GM21786 (cell line): ENCODE measurements around the gene IER5.
"Not testable (repeated sequence)": the region's sequence is repeated elsewhere in the genome, so short reads cannot be mapped to it uniquely, and the experiment has no call there.

ENCODE experiments used
- ATAC-seq: cut with Tn5 transposase; IDR thresholded peaks from one replicate; pipeline ENCODE4 v1.9.1; 2021; ENCODE audit not compliant: unreplicated experiment

Gene IER5

DNA sequence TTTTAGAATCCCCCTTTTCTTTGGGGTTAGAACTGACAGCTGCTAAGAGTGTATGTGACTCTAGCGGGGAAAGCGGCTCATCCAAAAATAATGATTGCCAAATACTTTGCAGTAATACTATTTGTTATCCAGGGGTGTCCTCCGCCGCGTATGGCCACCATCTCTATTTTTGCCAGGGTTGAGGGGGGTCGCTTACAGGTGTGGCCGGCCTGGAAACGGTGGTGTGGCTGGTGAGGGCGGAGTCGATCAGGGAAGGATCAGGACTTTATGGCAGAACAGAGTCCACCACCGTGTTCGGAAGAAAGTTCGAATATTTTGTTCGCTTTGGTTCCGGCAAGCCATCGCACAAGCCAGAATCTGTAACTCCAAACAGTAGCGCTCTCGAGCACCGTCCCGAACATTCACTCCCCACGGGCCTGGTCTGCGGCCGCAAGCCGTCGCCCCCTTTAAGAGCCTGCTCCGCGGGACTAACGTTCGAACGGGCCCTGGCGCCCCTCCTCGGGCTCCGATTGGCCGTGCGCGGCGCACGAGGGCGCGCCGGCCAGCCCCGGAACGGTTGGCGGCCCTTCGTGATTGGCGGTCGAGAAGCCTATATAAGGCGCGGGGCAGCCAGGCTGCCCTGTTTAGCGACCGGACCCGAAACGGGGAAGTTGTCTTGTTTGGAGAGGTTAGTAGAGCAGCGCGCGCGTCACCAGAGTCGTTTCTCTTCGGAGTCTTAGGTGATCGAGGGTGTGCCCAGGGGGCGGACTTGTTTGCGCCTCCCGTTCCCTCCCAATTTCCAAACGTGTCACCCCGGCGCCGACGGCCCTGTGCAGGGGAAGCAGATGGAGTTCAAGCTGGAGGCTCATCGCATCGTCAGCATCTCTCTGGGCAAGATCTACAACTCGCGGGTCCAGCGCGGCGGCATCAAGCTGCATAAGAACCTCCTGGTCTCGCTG lies at the start of gene IER5:
Gene IER5 (plus strand): TSS at position 622 of the 938 bp plus-strand sequence. CDS start 203 bp downstream, at position 825.
- ATAC-seq: peak; percentile 69

DNA sequence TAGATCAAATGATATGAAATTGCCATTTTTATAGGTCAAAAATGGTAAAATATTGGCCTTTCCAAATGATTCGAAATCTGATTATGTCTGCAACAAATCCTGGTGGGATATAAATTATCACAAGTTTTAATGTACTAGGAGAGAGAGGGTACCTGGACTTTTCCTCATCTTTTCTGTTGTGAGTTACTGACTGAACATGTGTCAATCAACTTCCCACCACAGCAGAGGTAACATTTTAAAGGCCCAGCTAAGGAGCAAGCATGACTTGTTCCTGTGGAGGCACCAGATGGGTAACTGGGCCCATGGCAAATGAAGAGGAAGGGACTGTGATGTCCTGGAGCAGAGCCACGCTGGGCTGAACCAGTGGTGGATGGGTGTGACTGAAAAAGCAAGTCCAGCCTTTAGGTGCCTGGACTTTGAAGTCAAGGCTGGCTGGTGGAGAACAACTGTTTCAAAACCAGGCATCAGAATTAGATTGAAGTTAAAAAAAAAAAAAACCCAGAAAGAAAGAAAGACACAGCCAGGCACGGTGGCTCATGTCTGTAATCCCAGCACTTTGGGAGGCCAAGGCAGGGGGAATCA lies 48.1 kb upstream of the IER5 start:
- ATAC-seq: no peak

DNA sequence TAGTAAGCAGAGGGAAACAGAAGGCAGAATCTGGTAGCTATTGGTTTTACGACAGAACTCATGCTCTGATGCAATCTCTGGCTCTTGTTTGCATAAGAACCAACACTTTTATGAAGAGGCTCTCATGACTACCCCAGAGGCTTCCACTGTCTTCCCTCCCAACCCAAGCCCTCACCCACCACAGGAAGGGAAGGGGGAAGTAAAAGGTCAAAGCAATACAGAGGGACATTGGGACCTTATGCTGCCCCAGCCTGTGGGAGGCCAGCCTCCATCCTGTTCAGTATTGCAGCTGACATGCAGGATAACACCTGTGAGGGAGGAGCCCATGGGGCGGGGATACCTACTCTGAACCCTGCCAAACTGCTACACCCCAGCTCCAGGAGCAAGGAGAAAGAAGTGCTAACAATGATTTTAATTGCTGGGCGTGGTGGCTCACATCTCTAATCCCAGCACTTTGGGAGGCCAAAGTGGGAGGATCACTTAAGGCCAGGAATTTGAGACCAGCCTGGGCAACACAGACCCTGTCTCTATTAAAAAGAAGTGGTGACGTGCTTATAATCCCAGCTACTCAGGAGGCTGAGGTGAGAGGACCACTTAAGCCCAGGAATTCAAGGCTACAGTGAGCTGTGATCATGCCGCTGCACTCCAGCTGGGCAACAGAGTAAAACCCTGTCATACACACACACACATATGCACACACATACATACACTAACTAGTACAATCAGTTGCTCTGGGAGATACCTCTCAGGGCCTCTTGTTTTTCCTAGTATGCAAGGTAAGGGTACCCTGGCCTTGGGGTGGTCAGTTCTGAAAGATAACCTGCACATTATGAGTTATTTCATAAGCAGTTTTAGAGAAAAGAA lies 45.2 kb upstream of the IER5 start:
- ATAC-seq: no peak

DNA sequence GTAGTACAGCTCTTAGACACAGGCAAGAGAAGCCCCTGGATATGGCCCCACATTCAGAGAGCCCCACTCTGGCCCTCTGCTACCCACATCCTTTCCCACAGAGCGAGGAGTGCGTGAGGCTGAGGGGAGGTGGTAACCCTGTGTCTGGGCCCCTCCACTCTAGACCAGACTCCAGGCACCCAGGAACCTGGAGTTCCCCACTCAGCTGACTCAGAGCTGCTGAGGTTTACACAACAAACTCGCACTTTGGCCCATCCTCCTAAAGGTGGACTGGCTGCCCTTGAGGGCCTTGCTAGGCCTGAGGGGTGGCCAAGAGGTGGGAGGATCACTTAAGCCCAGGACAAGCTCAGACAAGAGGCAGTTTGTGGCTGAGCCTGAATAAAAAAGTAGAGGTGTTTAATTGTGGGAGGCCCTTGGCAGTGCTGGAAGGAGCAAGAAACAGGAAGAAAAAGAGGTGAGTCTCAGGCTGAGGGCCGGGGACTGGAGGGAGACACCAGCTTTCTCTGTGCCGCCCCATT lies 44.0 kb upstream of the IER5 start:
- peak; percentile 84 for ATAC-seq

DNA sequence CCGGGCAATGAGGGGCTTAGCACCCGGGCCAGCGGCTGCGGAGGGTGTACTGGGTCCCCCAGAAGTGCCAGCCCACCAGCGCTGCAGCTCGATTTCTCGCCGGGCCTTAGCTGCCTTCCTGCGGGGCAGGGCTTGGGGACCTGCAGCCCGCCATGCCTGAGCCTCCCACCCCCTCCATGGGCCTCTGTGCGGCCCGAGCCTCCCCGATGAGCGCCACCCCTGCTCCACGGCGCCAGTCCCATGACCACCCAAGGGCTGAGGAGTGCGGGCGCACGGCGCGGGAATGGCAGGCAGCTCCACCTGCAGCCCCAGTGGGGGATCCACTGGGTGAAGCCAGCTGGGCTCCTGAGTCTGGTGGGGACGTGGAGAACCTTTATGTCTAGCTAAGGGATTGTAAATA lies 42.6 kb upstream of the IER5 start:
- not testable (repeated sequence) for ATAC-seq

DNA sequence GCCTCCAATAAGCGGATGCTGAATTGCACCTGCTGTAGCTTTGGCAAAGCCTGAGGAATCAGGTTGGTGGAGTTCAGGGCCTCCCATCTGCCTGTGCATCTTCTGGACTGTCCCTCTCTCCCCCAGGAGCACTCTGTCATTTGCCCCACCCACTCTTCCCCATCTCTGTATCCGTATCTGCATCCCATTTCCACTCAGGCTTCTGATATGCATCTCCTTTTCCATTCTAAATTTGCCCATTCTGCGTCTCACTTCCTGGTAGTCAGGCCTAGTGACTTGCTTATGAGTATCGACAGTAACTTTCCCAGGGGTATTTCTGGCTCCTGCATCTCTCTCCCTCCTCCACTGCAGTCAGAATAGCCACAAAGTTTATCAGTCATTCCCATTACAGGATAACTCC lies 39.1 kb upstream of the IER5 start:
- no peak for ATAC-seq

DNA sequence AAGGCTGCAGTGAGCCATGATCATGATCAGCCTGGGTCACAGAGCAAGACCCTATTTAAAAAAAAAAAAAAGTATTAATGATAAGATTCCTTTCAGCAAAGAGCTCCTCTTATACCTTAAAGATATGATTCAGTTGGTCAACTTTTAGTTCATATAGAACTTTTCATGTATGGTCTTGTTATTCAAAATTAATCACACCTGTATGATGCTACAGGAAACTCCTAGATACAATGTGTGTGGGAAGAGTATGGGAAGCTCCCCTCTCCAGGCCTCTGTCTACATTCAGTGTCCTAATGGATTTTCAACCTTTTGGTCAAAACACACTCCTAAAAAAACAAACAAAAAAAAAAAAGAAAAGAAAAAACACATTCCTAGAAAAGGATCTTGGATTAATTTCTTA lies 37.6 kb upstream of the IER5 start:
- ATAC-seq: no peak

DNA sequence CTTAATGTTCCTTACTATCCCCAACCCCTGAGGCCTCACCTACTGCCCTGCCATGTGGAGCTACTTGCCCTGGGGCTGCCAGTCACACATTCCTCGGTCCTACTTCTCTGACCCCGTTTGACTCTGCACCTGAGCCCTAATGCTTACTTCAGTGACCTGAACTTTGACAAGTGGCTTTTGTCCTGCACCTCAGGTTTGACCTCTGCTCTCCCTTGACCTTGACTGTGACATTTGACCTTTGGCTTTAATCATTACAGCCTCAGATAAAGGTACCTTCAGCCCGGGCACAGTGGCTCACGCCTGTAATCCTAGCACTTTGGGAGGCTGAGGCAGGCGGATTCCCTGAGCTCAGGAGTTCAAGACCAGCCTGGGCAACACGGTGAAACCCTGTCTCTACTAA lies 31.9 kb upstream of the IER5 start:
- no peak for ATAC-seq

DNA sequence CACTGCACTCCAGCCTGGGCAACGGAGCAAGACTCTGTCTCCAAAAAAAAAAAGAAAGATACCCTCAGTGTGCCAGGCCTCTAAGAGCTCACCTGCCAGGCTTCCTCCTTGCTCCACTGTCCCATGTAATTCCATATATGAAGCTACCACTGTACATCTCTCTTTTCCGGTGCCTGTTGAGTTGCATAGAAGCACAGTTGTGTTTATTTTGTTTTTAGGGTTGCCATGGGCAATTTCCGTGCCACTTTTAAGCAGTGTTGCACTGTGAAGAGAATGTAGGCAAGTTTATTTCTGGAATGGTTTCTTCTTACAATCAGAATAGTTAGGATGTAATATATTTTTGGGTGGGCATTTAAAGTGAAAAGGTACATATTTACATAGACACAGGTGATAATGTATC lies 31.4 kb upstream of the IER5 start:
- no peak for ATAC-seq

DNA sequence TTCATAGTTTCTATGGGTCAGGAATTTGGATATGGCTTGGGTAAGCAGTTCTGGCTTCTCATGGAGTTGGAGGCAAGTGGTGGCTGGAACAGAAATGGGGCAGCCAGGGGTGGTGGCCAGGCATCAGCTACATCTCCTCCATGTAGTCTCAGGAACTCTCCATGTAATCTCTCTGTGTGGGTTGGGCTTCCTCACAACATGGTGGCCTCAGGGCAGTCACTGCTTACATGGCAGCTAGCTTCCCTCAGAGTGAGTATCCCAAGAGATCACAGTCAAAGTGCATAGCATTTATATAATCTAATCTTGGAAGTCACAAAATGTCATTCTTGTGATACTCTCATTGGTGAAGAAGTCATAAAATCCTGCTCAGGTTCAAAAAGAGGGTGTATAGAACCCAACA lies 29.1 kb upstream of the IER5 start:
- ATAC-seq: no peak

DNA sequence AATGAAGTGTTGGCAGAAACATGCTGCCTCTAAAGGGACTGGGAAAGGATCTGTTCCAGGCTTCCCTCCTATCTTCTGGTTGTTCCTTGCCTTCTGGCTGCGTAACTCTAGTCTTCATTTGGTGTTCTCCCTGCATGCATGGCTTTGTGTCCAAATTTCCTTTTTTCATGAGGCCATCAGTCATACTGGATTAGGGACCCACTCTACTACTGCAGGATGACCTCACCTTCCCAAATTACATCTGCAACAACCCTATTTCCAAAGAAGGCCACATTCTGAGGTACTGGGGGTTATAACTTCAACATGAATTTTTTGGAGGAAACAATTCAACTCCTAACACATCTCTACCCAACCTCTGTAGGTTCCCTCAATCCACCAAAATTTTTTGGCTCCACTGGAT lies 28.4 kb upstream of the IER5 start:
- ATAC-seq: no peak

DNA sequence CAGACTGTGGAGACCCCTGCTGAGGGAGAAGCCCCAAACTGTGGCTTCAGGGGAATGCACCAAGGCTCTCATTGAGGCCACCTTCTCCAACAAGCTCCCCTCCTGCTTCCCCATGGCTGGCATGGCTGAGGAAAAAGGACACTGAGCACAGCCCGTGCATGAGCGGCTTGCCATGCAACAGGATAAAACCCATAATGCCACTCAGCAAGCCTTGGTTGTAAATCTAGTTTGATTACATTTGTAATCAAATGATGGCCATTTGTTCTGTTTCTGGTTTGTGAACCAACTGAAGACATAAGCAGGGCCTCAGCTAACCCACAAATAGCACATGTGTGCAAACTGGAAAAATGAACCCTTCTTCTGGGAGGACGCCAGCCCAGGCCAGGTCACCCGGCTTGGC lies 27.6 kb upstream of the IER5 start:
- ATAC-seq: not testable (repeated sequence)

DNA sequence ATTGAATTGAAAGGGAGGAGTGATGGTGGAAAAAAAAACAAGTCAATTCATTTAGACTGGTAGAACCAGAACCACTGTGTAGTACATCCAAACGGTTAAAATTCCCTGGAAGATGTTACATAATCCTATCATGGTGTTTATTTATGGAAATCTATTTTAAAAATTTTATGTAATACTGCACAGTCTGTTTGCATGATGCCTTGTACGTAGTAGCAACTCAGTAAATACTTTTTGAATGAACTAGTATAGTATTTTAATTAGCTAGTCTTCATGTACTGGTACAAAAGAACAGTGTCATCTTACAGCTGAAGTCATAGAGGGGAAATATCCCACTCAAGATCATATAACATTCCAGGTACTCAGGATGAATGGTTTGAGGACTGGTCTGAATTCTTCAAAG lies 27.0 kb upstream of the IER5 start:
- no peak for ATAC-seq

DNA sequence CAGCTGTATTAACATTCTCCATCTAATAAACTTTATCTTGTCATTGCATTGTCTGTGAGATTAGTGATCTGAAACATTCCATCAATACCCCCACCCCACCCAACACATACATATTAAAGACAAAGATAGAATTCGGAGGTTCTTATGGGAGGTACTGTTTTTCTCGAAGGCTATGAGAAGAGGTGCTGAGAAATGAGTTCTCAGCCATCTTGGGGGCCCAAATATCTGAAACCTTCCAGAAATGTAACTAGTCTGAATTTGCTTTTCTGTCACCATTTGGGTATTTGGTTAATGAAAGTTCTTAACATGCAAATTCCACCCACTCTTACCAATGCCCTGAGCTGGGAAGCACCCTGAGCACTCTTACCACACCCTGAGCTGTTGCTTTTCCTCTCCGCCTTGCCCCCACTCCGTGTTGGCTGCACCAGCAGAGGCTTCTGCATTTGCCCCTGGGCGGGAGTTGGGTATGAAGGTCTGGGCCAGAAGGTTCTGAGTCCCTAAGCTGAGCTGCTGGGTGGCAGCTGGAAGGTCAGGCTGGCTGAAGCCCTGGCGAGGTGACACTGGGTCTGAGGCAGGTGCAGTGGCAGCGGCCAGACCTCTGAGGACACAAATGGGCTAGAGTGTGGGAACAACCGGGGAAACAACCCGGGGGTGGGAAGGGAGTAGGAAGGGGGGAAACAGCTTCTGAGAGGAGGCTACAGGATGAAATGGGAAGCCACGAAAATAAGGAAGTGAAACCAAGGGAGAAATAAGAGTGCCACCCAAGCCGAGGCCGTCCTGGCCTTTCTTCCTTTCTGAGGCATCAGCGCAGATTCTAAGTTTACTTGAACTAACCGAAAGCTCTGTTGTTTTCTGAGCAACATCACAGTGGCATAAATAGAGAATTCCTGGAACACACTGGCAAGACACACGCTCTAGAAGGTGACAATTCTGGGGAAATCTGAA lies 26.3 kb upstream of the IER5 start:
- peak; percentile 79 for ATAC-seq

DNA sequence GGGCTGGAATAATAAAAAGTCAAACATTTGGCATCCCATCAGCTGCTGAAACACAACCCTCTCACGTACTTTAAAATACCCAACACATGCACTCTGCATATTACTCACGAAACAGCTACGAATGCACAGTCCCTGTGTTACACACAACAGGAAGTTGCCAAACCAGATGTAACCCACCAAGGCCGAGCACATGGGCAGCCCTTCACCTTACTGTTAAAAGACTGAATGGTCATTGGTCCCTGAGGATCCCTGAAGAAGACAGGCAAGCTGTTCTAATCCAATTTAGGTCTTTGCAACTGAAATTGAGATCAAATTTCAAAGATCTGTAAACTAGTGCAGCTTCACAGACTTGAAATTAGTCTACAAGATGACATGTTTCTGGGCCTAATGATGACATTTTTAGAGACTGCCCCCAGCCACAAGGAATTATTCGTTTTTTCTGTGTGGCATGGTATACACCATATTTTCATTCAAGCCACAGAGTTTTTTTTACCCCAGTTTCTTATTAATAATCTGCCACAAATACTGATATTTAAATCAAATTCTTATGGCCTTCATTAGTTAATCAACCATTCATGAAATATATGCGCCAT lies 25.6 kb upstream of the IER5 start:
- peak; percentile 75 for ATAC-seq

DNA sequence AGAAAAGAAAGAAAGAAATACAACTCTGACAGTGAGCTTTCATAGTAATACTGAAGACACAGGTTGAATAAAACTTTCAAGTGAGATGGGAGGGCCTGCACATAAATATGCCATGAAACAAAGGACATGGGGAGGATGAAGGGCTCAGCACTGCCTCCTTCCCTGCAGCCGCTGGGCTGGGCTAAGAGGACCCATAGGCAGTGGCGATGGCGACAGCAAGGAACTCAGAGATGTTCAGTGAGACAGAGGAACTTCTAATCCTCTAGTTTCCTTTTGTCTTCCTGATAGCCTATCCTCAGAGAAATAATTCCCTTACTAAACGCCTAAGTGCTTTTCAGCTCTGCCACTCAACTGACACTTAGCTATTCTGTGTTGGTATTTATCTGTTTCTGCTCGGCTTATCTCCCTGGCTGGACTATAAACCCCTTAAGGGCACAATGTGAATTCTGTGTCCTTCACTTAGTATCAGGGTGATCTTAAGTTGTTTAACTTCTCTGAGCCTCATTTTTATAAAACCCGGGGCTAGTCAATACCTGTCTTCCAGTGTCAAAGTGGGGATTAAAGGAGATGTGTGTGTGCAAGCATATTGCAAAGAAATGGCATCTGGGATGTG lies 24.4 kb upstream of the IER5 start:
- ATAC-seq: no peak

DNA sequence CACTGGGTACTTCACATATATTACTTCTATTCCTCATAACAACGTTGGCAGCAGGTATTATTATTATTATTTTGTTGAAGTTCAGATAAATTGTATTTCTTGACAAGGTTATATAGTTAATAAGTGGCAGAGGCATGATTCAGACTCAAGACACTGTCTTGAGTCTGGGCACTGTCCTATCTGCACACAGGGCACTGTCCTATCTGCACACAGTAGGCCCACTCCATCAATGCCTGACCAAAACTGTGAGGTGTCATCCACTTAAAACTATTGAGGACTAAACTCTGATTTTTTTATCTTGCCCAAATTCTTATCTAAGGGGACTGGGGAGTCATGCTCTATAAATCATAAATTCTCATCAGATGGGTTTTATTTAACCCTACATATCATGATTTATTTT lies 23.8 kb upstream of the IER5 start:
- no peak for ATAC-seq

DNA sequence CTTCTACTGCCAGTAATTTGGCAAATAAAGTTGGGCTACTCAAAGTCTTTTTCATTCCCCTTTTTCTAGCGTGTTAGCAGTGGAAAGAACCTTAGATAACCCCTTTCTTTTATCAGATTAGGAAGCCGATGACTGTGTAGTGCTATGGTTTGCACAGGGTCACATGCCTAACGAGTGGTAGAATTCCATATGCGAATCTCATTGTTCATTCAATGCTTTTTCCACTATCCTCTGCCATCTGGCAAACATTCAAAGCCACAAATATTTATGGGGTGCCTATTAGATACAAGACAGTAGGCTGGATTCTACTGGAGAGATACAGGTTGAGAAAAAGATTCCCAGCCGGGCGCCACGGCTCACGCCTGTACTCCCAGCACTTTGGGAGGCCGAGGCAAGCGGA lies 14.9 kb upstream of the IER5 start:
- no peak for ATAC-seq

DNA sequence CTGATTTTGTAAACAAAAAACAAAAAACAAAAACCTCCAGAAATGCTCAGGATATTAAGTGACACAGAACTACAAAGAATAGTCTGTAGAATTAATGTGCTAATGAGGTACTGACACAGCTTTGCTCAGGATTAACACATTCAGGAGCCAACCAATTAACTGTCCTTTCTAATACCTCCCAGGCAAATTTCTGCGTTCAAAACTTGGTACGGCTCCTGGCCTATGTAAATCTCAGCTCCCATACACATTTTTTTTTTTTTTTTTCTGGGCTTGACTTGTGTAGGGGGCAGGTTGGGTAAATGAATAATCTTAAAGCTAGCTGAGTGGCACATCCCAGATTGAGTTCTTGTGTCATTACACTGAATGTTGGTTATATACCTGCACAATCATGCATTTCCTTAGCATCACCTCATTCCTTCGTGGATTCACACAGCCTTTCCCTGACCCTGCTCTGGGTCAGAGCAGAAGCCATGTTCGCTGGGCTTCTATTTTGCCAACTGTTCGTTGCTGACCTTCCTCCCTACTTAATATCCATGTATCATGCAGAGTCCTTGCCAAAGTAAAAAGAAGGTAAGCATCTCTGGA lies 12.6 kb upstream of the IER5 start:
- no peak for ATAC-seq
